ENCODE measurements around the gene REELD1.

- TF ChIP-seq CTCF (conservative IDR thresholded peaks at IDR 0.05 in 1 of 2, IDR thresholded peaks at IDR 0.05 in 1 of 2; ENCODE audit: low read depth in 1 of 2, low read length in 2 of 2) (no peak), EZH2 (IDR thresholded peaks at IDR 0.05; ENCODE audit: low read length, missing control alignments) (no peak)
Observed at GRCh38 chr4:146232131-146232722, 17.9 kb downstream of the REELD1 start.
